Duodenal mucosa (tissue), 2 donors: ENCODE measurements around the gene TRAPPC13.

Experiments
- H3K27ac ChIP-seq: one replicate; pipeline ENCODE4 v1.7.0; 2013; ENCODE audit warnings: low read depth, low read length
- H3K27me3 ChIP-seq, 2 donors: one replicate each; pipeline ENCODE4 v1.7.0; 2013; ENCODE audit warnings: low read length in 2 of 2, control low read depth in 1 of 2; ENCODE audit not compliant: insufficient read depth in 2 of 2, control insufficient read depth in 1 of 2
- H3K36me3 ChIP-seq, 2 donors: one replicate each; pipeline ENCODE4 v1.7.0; 2013; ENCODE audit warnings: low read length in 2 of 2, control low read depth in 1 of 2; ENCODE audit not compliant: insufficient read depth in 2 of 2, control insufficient read depth in 1 of 2
- H3K4me1 ChIP-seq, 2 donors: one replicate each; pipeline ENCODE4 v1.7.0; 2013; ENCODE audit warnings: low read length in 2 of 2, control low read depth in 1 of 2; ENCODE audit not compliant: insufficient read depth in 2 of 2, control insufficient read depth in 1 of 2
- H3K4me3 ChIP-seq, 2 donors: one replicate each; pipeline ENCODE4 v1.7.0; 2013; ENCODE audit warnings: low read length in 2 of 2, low read depth in 1 of 2
- H3K9ac ChIP-seq, 2 donors: one replicate each; pipeline ENCODE4 v1.7.0; 2013; ENCODE audit warnings: low read length in 2 of 2, low read depth in 1 of 2
- H3K9me3 ChIP-seq, 2 donors: one replicate each; pipeline ENCODE4 v1.7.0; 2013; ENCODE audit warnings: low read length in 2 of 2, control low read depth in 1 of 2; ENCODE audit not compliant: control insufficient read depth in 1 of 2

The TRAPPC13 gene

DNA sequence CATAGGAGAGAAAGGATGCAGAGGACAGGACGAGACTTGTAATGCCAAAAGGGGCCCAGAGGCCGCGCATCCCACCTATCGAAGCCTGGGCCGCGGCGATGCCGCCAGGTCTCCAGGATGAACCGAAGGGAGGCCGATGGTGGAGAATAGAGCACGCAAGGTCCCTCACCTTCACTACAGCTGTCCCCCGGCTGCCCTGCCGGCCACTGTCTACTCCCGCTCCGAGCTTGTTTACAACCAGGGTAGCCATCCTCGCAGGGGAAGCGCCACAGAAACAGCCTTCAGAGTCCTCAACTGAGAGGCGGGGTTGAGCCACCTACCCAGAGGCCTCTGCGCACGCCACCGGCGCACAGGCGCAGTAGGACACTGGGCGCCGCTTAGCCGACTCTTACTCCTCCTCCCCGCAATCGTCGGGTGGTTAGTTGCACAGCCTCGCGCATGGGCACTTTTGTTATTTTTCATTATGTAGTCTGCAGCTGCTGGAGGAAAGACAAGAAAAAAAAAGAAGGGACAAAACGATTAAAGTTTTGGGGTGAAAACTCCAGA, 729 bp upstream of the TRAPPC13 start, which contains the start of gene TRIM23:
Gene TRIM23 (minus strand): TSS at position 309 of the 546 bp plus-strand sequence. CDS start 59 bp downstream, at position 250.
- peaks cover 22 to 24% of the 10 kb centered on the region in 2 donors for H3K4me1 ChIP-seq
- H3K4me3 ChIP-seq: peak within 1 kb of the TSS; percentile 98 to 100

DNA sequence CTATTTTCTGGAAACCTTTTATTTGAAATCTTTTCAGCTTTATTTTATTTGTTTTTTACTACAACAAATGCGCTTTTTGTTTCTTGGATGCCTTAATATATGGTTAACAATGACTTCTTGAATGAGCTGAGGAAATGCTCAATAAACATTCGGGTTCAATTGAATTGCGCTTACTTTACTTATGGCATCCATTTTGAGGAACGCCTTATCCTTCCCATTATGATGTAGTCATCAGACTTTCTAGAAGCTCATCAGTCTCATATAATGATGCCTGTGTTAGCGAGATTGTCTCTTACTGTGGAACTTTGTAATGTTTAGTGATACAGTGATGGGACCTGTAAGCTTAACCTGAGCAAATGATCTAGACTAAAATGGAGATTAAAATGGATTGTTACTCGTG, 916 bp downstream of the TRAPPC13 start:
- Histone ChIP-seq H3K36me3 (peaks cover 8 to 10% of the 10 kb centered on the region in 2 donors), H3K9ac (peak overlapping the region in 1 of 2 donors; percentile 70), H3K27ac (no peak overlapping the region), H3K4me3 (peak overlapping the region; percentile 98 to 100), H3K27me3 (no peaks in the 10 kb centered on the region), H3K9me3 (no peaks in the 10 kb centered on the region), H3K4me1 (peaks cover 22 to 24% of the 10 kb centered on the region in 2 donors)

More for the DNA sequence above, 729 bp upstream of the TRAPPC13 start, which contains the start of gene TRIM23:
- H3K27me3 ChIP-seq: no peaks in the 10 kb centered on the region
- H3K27ac ChIP-seq: peak within 1 kb of the TSS; percentile 69
- peak within 1 kb of the TSS; percentile 86 to 90 for H3K9ac ChIP-seq
- H3K9me3 ChIP-seq: no peaks in the 10 kb centered on the region
- peaks cover 0 to under 1% of the 10 kb centered on the region in 2 donors for H3K36me3 ChIP-seq

GRCh38 chr5:65630981-65631380, 6.2 kb downstream of the TRAPPC13 start:
- Histone ChIP-seq H3K9ac (no peak overlapping the region), H3K4me1 (peaks cover 2 to 4% of the 10 kb centered on the region in 2 donors), H3K4me3 (no peak overlapping the region), H3K36me3 (peaks cover 8 to 12% of the 10 kb centered on the region in 2 donors), H3K9me3 (no peaks in the 10 kb centered on the region), H3K27ac (no peak overlapping the region), H3K27me3 (no peaks in the 10 kb centered on the region)

- H3K9ac ChIP-seq: no peak overlapping the region
- no peak overlapping the region for H3K4me3 ChIP-seq
- no peaks in the 10 kb centered on the region for H3K9me3 ChIP-seq
- H3K36me3 ChIP-seq: peaks cover 13 to 17% of the 10 kb centered on the region in 2 donors
- no peak overlapping the region for H3K27ac ChIP-seq
- H3K27me3 ChIP-seq: no peaks in the 10 kb centered on the region
- no peaks in the 10 kb centered on the region for H3K4me1 ChIP-seq
Measured at GRCh38 chr5:65640240-65640639, 15.4 kb downstream of the TRAPPC13 start.

GRCh38 chr5:65646938-65647337, 22.1 kb downstream of the TRAPPC13 start:
- no peak overlapping the region for H3K4me3 ChIP-seq
- no peaks in the 10 kb centered on the region for H3K9me3 ChIP-seq
- H3K9ac ChIP-seq: no peak overlapping the region
- H3K27ac ChIP-seq: no peak overlapping the region
- no peaks in the 10 kb centered on the region for H3K4me1 ChIP-seq
- no peaks in the 10 kb centered on the region for H3K27me3 ChIP-seq
- peaks cover 0 to 14% of the 10 kb centered on the region in 2 donors for H3K36me3 ChIP-seq

- Histone ChIP-seq H3K4me1 (no peaks in the 10 kb centered on the region), H3K36me3 (peaks cover 0 to 14% of the 10 kb centered on the region in 2 donors), H3K4me3 (no peak overlapping the region), H3K27ac (no peak overlapping the region), H3K9me3 (no peaks in the 10 kb centered on the region), H3K27me3 (no peaks in the 10 kb centered on the region), H3K9ac (no peak overlapping the region)
Measured at GRCh38 chr5:65647941-65648340, 23.1 kb downstream of the TRAPPC13 start.

DNA sequence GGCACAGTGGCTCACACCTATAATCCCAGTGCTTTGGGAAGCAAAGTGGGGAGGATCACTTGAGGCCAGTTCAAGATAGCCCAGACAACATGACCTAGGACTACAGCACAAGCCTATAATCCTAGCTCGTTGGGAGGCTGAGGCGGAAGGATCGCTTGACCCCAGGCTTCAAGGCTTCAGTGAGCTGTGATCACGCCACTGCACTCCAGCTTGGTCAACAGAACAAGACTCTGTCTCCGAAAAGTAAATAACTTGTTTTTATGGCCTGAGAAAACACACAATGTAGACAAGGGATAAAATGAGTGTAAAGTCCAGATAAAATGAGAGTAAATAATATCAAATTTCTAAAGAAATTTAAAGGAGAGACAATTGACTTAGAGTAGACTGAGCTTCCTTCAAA, 26.3 kb downstream of the TRAPPC13 start:
- H3K4me1 ChIP-seq: no peaks in the 10 kb centered on the region
- H3K9me3 ChIP-seq: no peaks in the 10 kb centered on the region
- H3K4me3 ChIP-seq: no peak overlapping the region
- H3K27ac ChIP-seq: no peak overlapping the region
- H3K36me3 ChIP-seq: peaks cover 5 to 14% of the 10 kb centered on the region in 2 donors
- H3K9ac ChIP-seq: no peak overlapping the region
- no peaks in the 10 kb centered on the region for H3K27me3 ChIP-seq

DNA sequence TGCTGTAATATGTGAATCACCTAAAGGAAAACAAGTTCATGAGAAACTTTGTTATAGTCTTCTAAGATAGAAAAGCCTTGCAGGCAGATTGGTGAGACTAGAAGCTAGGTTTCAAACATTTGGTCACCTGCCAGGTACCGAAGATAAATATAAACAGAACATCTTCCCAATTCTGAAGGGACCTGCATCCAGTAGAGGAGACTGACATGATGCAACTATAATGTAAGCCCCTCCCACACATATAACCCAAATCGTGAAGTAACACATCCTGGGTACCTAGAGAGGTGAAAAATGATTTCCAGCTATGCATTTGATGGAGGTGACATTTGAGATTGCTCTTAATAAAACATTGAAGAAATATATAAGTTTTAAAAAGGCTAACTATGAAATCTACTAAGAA, 29.9 kb downstream of the TRAPPC13 start:
- no peak overlapping the region for H3K9ac ChIP-seq
- peaks cover 5% of the 10 kb centered on the region in 2 donors for H3K36me3 ChIP-seq
- no peaks in the 10 kb centered on the region for H3K9me3 ChIP-seq
- no peak overlapping the region for H3K27ac ChIP-seq
- no peak overlapping the region for H3K4me3 ChIP-seq
- H3K27me3 ChIP-seq: no peaks in the 10 kb centered on the region
- no peaks in the 10 kb centered on the region for H3K4me1 ChIP-seq

- Histone ChIP-seq H3K4me3 (no peak overlapping the region), H3K27ac (no peak overlapping the region), H3K9me3 (no peaks in the 10 kb centered on the region), H3K36me3 (peaks cover 5 to 9% of the 10 kb centered on the region in 2 donors), H3K4me1 (no peaks in the 10 kb centered on the region), H3K27me3 (no peaks in the 10 kb centered on the region), H3K9ac (no peak overlapping the region)
Measured at GRCh38 chr5:65663804-65664521, 39.1 kb downstream of the TRAPPC13 start.

GRCh38 chr5:65668696-65669095, 43.9 kb downstream of the TRAPPC13 start:
- Histone ChIP-seq H3K4me1 (no peaks in the 10 kb centered on the region), H3K4me3 (no peak overlapping the region), H3K27ac (no peak overlapping the region), H3K27me3 (no peaks in the 10 kb centered on the region), H3K9ac (no peak overlapping the region), H3K36me3 (peaks cover 0 to 3% of the 10 kb centered on the region in 2 donors), H3K9me3 (no peaks in the 10 kb centered on the region)
